Astrocyte of the cerebellum (primary cell): ENCODE data around the gene HMX1.

Experiments used
- DNase-seq: peaks from one replicate; pipeline ENCODE4 v3.0.0-alpha.2; 2011; ENCODE audit warnings: low read depth
- H3K4me3 ChIP-seq: 2 replicates; pipeline ENCODE4 v1.5.1; 2011; ENCODE audit warnings: mild to moderate bottlenecking, low read depth, low read length, moderate library complexity
- in situ Hi-C: cut with HindIII; loops from 2 replicates; pipeline ENCODE4 v1.10.0; 2017; ENCODE audit warnings: low sequenced_read_pairs
- TF ChIP-seq, protein P1 (sequence below): IDR thresholded peaks from 2 replicates; pipeline ENCODE4 v1.5.1; 2012; ENCODE audit warnings: low read length, low read depth, moderate library complexity, mild to moderate bottlenecking; ENCODE audit errors: missing control alignments

Gene HMX1

DNA sequence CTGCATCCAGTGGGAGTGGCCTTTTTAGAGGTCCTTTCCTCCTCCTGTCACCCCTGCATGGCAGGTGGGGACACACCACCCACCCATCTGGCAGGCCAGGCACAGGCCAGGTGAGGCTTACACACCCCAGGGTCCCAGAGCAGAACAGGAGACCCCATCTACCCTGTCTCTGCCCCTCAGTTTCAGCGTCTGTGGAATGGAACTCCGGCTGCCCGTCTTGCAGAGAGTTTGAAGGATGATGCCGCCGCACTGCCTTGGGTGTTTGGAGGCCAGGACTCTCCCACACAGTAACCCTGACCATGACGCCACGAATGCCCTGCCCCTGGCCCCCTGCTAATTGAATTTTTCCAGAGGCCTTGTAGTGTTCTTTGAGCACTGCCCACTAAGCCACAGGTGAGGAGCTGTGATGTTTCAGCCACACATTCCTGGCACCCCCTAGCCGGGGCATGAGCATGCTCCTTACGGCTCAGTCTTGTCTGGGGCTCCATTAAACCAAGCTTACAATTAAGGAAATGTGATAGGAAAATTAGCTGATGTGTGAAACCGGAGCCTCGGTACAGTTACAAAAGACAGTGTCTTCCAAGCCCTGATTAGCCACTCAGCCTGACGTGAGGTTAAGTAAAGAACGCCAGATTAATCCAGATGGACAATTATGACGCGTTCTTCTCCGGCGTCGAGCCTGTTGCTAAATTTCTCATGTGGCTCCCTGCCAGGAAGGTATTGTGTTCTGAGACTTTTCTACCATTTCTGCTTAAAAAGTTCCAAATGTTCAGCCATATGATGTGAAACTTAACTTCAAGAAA lies 39.3 kb downstream of the HMX1 start:
- DNase-seq = no peak
- TF ChIP-seq, protein P1, sequence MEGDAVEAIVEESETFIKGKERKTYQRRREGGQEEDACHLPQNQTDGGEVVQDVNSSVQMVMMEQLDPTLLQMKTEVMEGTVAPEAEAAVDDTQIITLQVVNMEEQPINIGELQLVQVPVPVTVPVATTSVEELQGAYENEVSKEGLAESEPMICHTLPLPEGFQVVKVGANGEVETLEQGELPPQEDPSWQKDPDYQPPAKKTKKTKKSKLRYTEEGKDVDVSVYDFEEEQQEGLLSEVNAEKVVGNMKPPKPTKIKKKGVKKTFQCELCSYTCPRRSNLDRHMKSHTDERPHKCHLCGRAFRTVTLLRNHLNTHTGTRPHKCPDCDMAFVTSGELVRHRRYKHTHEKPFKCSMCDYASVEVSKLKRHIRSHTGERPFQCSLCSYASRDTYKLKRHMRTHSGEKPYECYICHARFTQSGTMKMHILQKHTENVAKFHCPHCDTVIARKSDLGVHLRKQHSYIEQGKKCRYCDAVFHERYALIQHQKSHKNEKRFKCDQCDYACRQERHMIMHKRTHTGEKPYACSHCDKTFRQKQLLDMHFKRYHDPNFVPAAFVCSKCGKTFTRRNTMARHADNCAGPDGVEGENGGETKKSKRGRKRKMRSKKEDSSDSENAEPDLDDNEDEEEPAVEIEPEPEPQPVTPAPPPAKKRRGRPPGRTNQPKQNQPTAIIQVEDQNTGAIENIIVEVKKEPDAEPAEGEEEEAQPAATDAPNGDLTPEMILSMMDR = no peak
- in situ Hi-C loops = no loop called here
- H3K4me3 ChIP-seq = no peak overlapping the region

DNA sequence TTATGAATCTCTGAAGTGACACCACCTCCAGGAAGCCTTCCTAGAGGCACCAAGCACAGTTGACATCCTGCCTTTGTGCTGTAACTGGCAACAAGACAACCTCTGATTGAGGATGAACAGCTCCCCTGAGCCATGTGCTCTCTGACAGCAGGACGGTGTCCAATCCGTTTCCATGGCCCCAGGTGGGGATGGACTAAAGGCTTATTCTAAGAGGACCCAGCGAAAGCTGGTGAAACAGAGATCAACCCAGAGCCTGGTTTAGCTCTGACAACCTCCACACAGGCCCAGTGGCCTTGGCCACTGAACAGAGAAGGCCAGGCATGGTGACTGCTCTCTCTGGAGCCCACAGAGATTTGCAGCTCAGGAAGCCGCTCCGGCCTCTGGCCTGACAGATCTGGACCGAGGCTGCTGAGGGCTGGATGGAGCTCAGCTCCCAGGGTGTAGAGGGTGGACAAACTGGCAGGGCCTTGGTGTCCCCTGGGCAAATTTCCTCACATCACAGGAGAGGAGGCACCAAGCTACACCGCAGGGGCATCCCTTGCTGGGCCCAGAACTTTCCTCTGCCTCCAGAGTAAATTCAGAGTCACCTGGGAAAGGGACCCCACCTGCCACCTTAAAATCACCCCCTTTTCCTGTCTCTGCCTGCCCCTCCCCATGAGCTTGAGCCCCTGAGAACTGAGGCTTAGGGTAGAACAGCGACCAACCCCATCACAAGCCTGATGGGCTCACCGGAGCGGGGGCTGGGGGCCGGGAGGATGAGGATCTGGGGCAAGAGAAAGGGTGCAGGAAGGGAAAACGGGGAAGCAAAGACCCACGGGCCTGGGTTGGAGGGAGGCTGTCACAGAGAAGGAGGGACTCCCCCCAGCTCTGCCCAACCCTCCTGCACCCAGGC lies 40.2 kb downstream of the HMX1 start:
- no peak overlapping the region for H3K4me3 ChIP-seq
- TF ChIP-seq, protein P1 = no peak
- DNase-seq = no peak
- in situ Hi-C loops = no loop called here

DNA sequence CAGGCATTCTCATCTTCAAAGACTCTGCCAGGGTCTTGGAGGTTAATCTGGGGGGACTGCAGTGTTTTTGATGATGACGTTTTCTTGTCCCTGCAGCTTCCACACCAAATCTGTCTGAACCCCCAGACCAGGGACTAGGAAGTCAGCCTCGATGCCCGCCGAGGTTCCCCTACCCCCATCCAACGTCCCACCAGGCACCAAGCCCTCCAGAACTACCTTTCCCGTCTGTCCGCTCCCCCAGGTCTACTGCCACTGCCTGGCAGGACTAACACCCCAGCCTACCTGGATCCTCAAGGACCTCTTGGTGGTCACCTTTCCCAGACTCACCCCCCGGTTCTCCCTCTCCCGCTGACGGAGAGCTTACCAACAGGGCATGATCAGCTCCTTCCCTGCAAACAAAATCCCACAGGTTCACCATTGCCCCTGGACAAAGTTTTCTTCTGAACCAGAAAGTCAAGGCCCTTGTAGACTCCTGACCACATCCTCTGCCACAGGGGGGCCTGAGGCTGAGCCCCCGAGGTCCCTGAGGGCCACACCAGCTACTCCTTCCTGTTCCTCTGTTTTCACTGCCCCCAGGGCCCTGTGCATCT lies 40.9 kb downstream of the HMX1 start:
- TF ChIP-seq, protein P1 = no peak
- in situ Hi-C loops = no loop called here
- DNase-seq = no peak
- no peak overlapping the region for H3K4me3 ChIP-seq

DNA sequence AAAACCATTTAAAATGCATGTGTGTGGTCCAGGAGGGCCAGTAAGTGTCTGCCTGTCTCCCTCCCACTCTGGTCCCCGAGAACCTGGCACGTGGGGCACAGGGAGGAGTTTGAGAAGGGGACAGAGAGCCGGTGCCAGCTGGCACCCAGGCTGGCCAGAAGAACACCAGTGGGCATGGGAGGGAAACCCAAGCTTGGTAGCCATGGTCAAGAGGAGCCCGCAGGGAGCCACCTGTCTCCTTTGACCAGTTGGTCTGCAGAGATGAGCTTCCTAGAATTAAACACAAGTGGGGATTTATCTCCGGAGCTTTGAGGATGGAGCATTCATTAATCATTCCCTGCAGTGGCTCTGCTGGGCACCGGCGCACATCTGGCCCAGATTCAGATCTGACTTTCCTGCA lies 41.6 kb downstream of the HMX1 start:
- no peak for DNase-seq
- H3K4me3 ChIP-seq = no peak overlapping the region
- in situ Hi-C loops = no loop called here
- TF ChIP-seq, protein P1 = no peak

DNA sequence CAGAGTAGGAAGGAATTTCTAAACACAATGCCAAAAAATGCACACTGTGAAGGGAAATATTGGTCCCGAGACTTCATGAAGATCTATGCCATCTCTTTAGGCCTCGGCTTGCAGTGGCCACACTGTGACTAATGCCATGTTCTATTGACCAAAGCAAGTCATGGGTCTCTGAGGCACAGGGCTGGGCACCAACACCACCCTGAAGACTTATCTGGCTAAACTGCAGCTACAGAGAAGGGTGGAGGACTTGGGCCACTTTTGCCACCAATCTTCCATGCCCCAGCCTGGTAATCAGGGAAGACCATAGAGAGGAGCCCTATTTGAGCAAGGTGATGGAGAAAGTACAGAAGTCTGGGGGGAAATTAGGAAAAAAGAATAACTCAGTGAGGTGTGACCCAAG lies 42.1 kb downstream of the HMX1 start:
- in situ Hi-C loops = no loop called here
- H3K4me3 ChIP-seq = no peak overlapping the region
- TF ChIP-seq, protein P1 = no peak
- DNase-seq = no peak

DNA sequence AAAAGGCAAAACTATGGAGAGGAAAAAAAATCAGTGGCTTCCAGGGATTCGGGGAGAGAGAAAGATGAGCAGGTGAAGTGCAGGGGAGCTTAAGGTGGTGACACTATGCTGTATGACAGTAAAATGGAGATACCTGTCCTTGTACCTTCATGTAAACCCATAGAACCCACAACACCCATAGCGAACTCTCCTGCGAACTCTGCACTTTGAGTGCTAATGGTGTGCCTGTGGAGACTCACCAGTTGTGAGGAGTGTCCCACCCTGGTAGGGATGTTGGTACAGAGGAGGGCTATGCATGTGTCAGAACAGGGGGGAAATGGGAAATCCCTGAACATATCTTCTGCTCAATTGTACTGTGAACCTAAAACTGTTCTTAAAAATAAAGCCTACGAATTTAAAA lies 42.8 kb downstream of the HMX1 start:
- no peak overlapping the region for H3K4me3 ChIP-seq
- no peak for DNase-seq
- TF ChIP-seq, protein P1 = no peak
- in situ Hi-C loops = no loop called here
